HFFc6 (cell line): Measurements from ENCODE around the gene HOXB6. TPM values are rescaled to one million over a fixed set of nuclear protein-coding genes. Genes with fewer than 3 reads are reported as not detected.

Experiments used
- DNase-seq: peaks from one replicate; pipeline ENCODE4 v3.0.0-alpha.2; 2018
- H3K27ac Mint-ChIP-seq: 2 replicates; pipeline ENCODE4 v1.8.0; 2020; ENCODE audit warnings: mild to moderate bottlenecking, mixed read lengths
- H3K27me3 Mint-ChIP-seq: 2 replicates; pipeline ENCODE4 v1.8.0; 2021; ENCODE audit warnings: mild to moderate bottlenecking, moderate library complexity, mixed read lengths; ENCODE audit not compliant: insufficient read depth
- H3K36me3 Mint-ChIP-seq: 2 replicates; pipeline ENCODE4 v1.8.0; 2021; ENCODE audit warnings: low read depth, mixed read lengths
- H3K4me1 Mint-ChIP-seq: 2 replicates; pipeline ENCODE4 v1.8.0; 2020; ENCODE audit warnings: low read depth, mixed read lengths
- H3K4me3 Mint-ChIP-seq: 2 replicates; pipeline ENCODE4 v1.8.0; 2020; ENCODE audit warnings: mild to moderate bottlenecking, moderate library complexity, mixed read lengths
- H3K9me3 Mint-ChIP-seq: 2 replicates; pipeline ENCODE4 v1.8.0; 2020; ENCODE audit warnings: mild to moderate bottlenecking, mixed read lengths
- microRNA-seq: library from miRNA; unstranded; fragments of <30 nt; microRNA quantifications from one replicate; pipeline ENCODE4, GENCODE V29; 2019
- total RNA-seq, 6 experiments: library from RNA; stranded (reverse); fragmentation: NEBNext Ultra II Directional; extraction: Animal tissue kit (Norgen Biotek cat#: 25700); gene quantifications; 2 replicates in 1 of 6; 3 replicates in 5 of 6; pipeline ENCODE4 v1.2.3, GENCODE V29; 2021
- TF ChIP-seq, protein P1 (sequence below): fragments of 200-600 bp; sonication (generic); IDR thresholded peaks from 2 replicates; pipeline ENCODE4 v1.5.0; 2021; ENCODE audit warnings: antibody characterized with exemption, mild to moderate bottlenecking

Gene HOXB6
- total RNA-seq, 6 experiments from 2014 or later = not detected

DNA sequence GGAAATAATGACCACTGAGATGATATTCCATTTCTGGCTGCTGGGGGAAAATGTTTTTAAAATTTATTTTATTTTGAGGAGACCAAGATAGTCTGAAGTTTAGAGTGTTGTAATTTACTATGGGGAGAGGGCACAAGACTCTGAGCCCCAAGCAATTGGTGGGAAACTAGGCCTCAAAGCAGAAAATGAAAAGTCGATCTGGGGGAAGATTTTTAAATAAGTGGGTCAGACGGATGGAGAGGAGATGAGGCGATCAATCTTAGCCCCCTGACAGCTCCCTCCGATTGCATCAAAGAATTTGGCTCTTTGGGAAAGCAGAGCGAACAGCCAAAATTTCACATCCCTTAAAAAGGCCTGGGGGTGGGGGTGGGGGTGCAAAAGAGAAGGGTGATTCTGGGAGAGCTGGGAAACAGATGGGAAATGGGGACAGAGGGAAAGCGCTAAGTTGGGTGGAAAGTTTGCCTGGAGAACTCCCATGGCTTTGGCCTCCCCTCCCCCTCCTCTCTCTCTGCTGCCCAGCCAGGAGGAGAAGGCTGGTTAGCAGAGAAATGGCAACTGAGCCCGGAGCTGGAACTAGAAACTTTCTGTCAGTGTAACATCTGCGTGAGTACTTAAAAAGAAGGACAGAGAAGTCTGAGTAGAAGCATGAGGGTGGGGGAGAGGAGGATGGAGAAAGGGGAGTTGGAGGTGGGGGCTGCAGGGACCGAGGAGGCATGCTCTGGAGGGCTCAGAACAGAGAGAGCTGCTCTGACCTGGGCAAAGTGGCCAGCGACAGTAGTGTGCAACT, 58.5 kb downstream of the HOXB6 start:
- Mint-ChIP-seq H3K4me1 (no peaks in the 10 kb centered on the region), H3K36me3 (no peaks in the 10 kb centered on the region), H3K27ac (no peak overlapping the region), H3K9me3 (no peaks in the 10 kb centered on the region), H3K27me3 (peaks cover 65% of the 10 kb centered on the region), H3K4me3 (no peak overlapping the region)
- no peak for DNase-seq
- TF ChIP-seq, protein P1, sequence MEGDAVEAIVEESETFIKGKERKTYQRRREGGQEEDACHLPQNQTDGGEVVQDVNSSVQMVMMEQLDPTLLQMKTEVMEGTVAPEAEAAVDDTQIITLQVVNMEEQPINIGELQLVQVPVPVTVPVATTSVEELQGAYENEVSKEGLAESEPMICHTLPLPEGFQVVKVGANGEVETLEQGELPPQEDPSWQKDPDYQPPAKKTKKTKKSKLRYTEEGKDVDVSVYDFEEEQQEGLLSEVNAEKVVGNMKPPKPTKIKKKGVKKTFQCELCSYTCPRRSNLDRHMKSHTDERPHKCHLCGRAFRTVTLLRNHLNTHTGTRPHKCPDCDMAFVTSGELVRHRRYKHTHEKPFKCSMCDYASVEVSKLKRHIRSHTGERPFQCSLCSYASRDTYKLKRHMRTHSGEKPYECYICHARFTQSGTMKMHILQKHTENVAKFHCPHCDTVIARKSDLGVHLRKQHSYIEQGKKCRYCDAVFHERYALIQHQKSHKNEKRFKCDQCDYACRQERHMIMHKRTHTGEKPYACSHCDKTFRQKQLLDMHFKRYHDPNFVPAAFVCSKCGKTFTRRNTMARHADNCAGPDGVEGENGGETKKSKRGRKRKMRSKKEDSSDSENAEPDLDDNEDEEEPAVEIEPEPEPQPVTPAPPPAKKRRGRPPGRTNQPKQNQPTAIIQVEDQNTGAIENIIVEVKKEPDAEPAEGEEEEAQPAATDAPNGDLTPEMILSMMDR = no peak

Small RNAs within 50 kb of the gene (microRNA-seq; reads per million reads assigned to microRNA genes)
- not detected for gene MIR196A1

Other genes starting within 250 kb of the HOXB6 start
- gene SKAP1, start 174.8 kb downstream of the HOXB6 start, total RNA-seq = not detected
- gene HOXB1, start 74.0 kb downstream of the HOXB6 start, total RNA-seq = not detected
- not detected for gene HOXB2, start 59.9 kb downstream of the HOXB6 start, total RNA-seq
- not detected for gene HOXB4, start 26.6 kb downstream of the HOXB6 start, total RNA-seq
- not detected for gene HOXB3, start 14.7 kb downstream of the HOXB6 start, total RNA-seq
- not detected for gene HOXB5, start 11.2 kb downstream of the HOXB6 start, total RNA-seq
- not detected for gene HOXB7, start 6.0 kb upstream of the HOXB6 start, total RNA-seq
- gene HOXB8, start 10.3 kb upstream of the HOXB6 start, total RNA-seq = not detected
- gene HOXB9, start 21.4 kb upstream of the HOXB6 start, total RNA-seq = not detected
- not detected for gene PRAC1, start 117.5 kb upstream of the HOXB6 start, total RNA-seq
- not detected for gene PRAC2, start 118.2 kb upstream of the HOXB6 start, total RNA-seq
- not detected for gene HOXB13, start 123.8 kb upstream of the HOXB6 start, total RNA-seq
- not detected for gene TTLL6, start 212.2 kb upstream of the HOXB6 start, total RNA-seq
- 10 to 100 TPM; 71.5 to 91.1 (median 84.5) TPM for gene CALCOCO2, start 226.0 kb upstream of the HOXB6 start, total RNA-seq